ENCODE results near the gene VASN. TPM values are rescaled to one million over a fixed set of nuclear protein-coding genes. Genes with fewer than 3 reads are reported as not detected.

The VASN gene
- total and polyA plus RNA-seq, 9 of the 15 experiments (the other 6 are each of a cell fraction or from before 2014, with no cell fraction given), result 0.01 to 2.5 (median 0.41) TPM; not detected in 1

- no peaks in the 10 kb centered on the region for H3K27me3 ChIP-seq (ENCODE audit: control insufficient read depth in 2 of 2, insufficient read depth in 2 of 2, low read length in 2 of 2)
- no peak overlapping the region for H3K4me3 ChIP-seq
- H2AFZ ChIP-seq (ENCODE audit: low read depth, low read length), result no peak overlapping the region
- peaks cover 33% of the 10 kb centered on the region for H4K20me1 ChIP-seq (replicated peaks; ENCODE audit: control insufficient read depth, insufficient read depth, low read length)
- TF ChIP-seq RBFOX2 (IDR thresholded peaks at IDR 0.05; ENCODE audit: low read depth, low read length) (0 out of 2 replicates have a peak, but pooled peaks have one; percentile 13), ZNF436 (CRISPR knock-in tag; IDR thresholded peaks at IDR 0.05) (no peak)
- H3K79me2 ChIP-seq (ENCODE audit: control insufficient read depth, insufficient read depth, low read length), result peaks cover 41% of the 10 kb centered on the region
- H3K4me1 ChIP-seq (replicated peaks in 1 of 2; ENCODE audit: control insufficient read depth in 2 of 2, insufficient read depth in 2 of 2, low read length in 2 of 2), result peaks cover 17 to 41% of the 10 kb centered on the region in 2 experiments; a peak in 4 of 5 replicates
- no peak for FAIRE-seq
- H3K9me3 ChIP-seq (replicated peaks; ENCODE audit: control insufficient read depth, insufficient read depth, low read depth, low read length), result no peaks in the 10 kb centered on the region
- WGBS (ENCODE audit: insufficient coverage, low coverage, missing lambda C conversion rate), result 80% methylated on average over 6 of the region's 7 CpGs
- H3K9ac ChIP-seq (ENCODE audit: insufficient read depth in 1 of 2, low read depth in 2 of 2, low read length in 2 of 2), result peak overlapping the region; percentile 89 to 92; a peak in 1 of 4 replicates
- no peaks in the 10 kb centered on the region for H3K9me1 ChIP-seq (ENCODE audit: control insufficient read depth, insufficient read depth, low read length)
- ChIA-PET POLR2A (interaction anchor here (0.5 to 4.2 kb wide), 6 partner anchors 10 to 224 kb away, joined by 3 to 35 read pairs (median 4); no protein-coding TSS in a partner anchor), CTCF (ENCODE audit: low intra/inter-chr PET ratio) (no interaction called here)
- no peak for ATAC-seq
- no TSS peak for BruUV-seq (replicated peaks)
- intact Hi-C loops (cut with micrococcal nuclease) (loop anchor here (10.0 kb wide), 1 partner anchor 540 kb away; the partner anchor contains the start of gene SEC14L5), in situ Hi-C loops (cut with MboI) (no loop called here)
- H3K27ac ChIP-seq (ENCODE audit: extremely low read depth, low read depth, low read length), result no peak overlapping the region
- peak in 1 of 4 experiments; percentile 8 for DNase-seq (ENCODE audit: extremely low read depth in 1 of 4, low spot score in 3 of 4)
- no peak overlapping the region for H3K4me2 ChIP-seq (ENCODE audit: insufficient read depth, low read length)
- peaks cover 47% of the 10 kb centered on the region; the same call in 2 of the 3 replicates for H3K36me3 ChIP-seq (ENCODE audit: control insufficient read depth, insufficient read depth, low read length)
Measured at GRCh38 chr16:4414187-4414917, 42.7 kb downstream of the VASN start.

All from K562 (cell line).